Keratinocyte (primary cell): Measurements from ENCODE around the gene TBXAS1. TPM values are rescaled to one million over a fixed set of nuclear protein-coding genes. Genes with fewer than 3 reads are reported as not detected.

Source experiments
- DNase-seq: peaks from one replicate; pipeline ENCODE4 v3.0.0-alpha.2; 2011; ENCODE audit warnings: low read depth, missing footprints, low spot score
- FAIRE-seq: peaks from 2 replicates; lab custom pipeline; 2011; peaks lifted over from hg19 to GRCh38; lab: Jason Lieb, UNC
- H2AFZ ChIP-seq: 2 replicates; pipeline ENCODE4 v1.6.0; 2012; ENCODE audit warnings: low read length, control low read depth, inconsistent platforms; ENCODE audit not compliant: control insufficient read depth
- H3K27ac ChIP-seq: 2 replicates; pipeline ENCODE4 v1.5.1; 2011; ENCODE audit warnings: low read length; ENCODE audit not compliant: control insufficient read depth, insufficient read depth
- H3K27me3 ChIP-seq: 3 replicates; pipeline ENCODE4 v1.6.0; 2011; ENCODE audit warnings: low read length; ENCODE audit not compliant: control insufficient read depth, insufficient read depth; ENCODE audit errors: extremely low read depth
- H3K36me3 ChIP-seq, 2 experiments: 2 replicates in 1 of 2; 3 replicates in 1 of 2; pipeline ENCODE4 v1.5.1; 2011; ENCODE audit warnings: low read length in 2 of 2, mild to moderate bottlenecking in 1 of 2; ENCODE audit not compliant: control insufficient read depth in 2 of 2, insufficient read depth in 2 of 2; ENCODE audit errors: extremely low read depth in 1 of 2
- H3K4me1 ChIP-seq: 3 replicates; pipeline ENCODE4 v1.5.1; 2011; ENCODE audit warnings: low read length; ENCODE audit not compliant: control insufficient read depth, insufficient read depth; ENCODE audit errors: extremely low read depth
- H3K4me2 ChIP-seq: 3 replicates; pipeline ENCODE4 v1.6.0; 2011; ENCODE audit warnings: low read depth, low read length; ENCODE audit not compliant: control insufficient read depth, insufficient read depth; ENCODE audit errors: extremely low read depth
- H3K4me3 ChIP-seq, 3 experiments: fragments of 200-600 bp in 1 of 3; sonication (generic) in 1 of 3; 2 replicates in 2 of 3; 3 replicates in 1 of 3; pipeline ENCODE4 v1.5.1; 2011 to 2016; ENCODE audit warnings: low read length in 3 of 3, mild to moderate bottlenecking in 3 of 3, control low read depth in 2 of 3, inconsistent platforms in 1 of 3, low read depth in 1 of 3, mixed read lengths in 1 of 3, mixed run types in 1 of 3, moderate library complexity in 1 of 3; ENCODE audit not compliant: control insufficient read depth in 2 of 3, insufficient read depth in 2 of 3; ENCODE audit errors: extremely low read depth in 1 of 3
- H3K79me2 ChIP-seq: 2 replicates; pipeline ENCODE4 v1.6.0; 2012; ENCODE audit warnings: low read length; ENCODE audit not compliant: control insufficient read depth, insufficient read depth
- H3K9ac ChIP-seq: 3 replicates; pipeline ENCODE4 v1.6.0; 2011; ENCODE audit warnings: low read length; ENCODE audit not compliant: control insufficient read depth, insufficient read depth; ENCODE audit errors: extremely low read depth
- H3K9me1 ChIP-seq: 3 replicates; pipeline ENCODE4 v1.6.0; 2011; ENCODE audit warnings: low read length; ENCODE audit not compliant: control insufficient read depth, insufficient read depth; ENCODE audit errors: extremely low read depth
- H3K9me3 ChIP-seq: 2 replicates; pipeline ENCODE4 v1.5.1; 2012; ENCODE audit warnings: low read depth, low read length; ENCODE audit not compliant: control insufficient read depth
- H4K20me1 ChIP-seq: 3 replicates; pipeline ENCODE4 v1.6.0; 2011; ENCODE audit warnings: low read length; ENCODE audit not compliant: control insufficient read depth, insufficient read depth; ENCODE audit errors: extremely low read depth
- EZH2 ChIP-seq: IDR thresholded peaks from one replicate; pipeline ENCODE4 v1.6.1; 2012; ENCODE audit warnings: inconsistent platforms, mild to moderate bottlenecking, low read length, moderate library complexity
- dilution Hi-C: fragments of 300-500 bp; cut with MboI; formaldehyde crosslinking; loops from one replicate; pipeline ENCODE4 v1.7.0; 2020; ENCODE audit warnings: low sequenced_read_pairs; ENCODE audit not compliant: extremely low pct_ligation_motif_present
- polyA plus RNA-seq, 5 experiments: library from polyadenylated mRNA; depleted of rRNA in 3 of 5; stranded (reverse) in 3 of 5; stranded (forward) in 1 of 5; unstranded in 1 of 5; fragments of >200 nt; gene quantifications; 1 replicate in 1 of 5; 2 replicates in 3 of 5; 3 replicates in 1 of 5; pipeline versions ENCODE4 v1.2.1 to v1.2.3, GENCODE V29; 2011 to 2012; ENCODE audit warnings: missing spikeins in 2 of 5, low read depth in 1 of 5, low replicate concordance in 1 of 5
- TF ChIP-seq, protein P1 (sequence below), 3 experiments: IDR thresholded peaks in 1 of 3; conservative IDR thresholded peaks in 1 of 3; optimal IDR thresholded peaks in 1 of 3; 2 replicates in 2 of 3; 3 replicates in 1 of 3; pipeline versions ENCODE3 to v1.5.1; 2011; ENCODE audit warnings: low read length in 3 of 3, mild to moderate bottlenecking in 3 of 3, moderate library complexity in 2 of 3, control low read depth in 1 of 3, inconsistent platforms in 1 of 3; ENCODE audit not compliant: insufficient read depth in 2 of 3; ENCODE audit errors: extremely low read depth in 1 of 3

The TBXAS1 gene
- polyA plus RNA-seq, 1 donor (not counting 4 experiments of a cell fraction or from before 2014, with no cell fraction given): 2.9 TPM

DNA sequence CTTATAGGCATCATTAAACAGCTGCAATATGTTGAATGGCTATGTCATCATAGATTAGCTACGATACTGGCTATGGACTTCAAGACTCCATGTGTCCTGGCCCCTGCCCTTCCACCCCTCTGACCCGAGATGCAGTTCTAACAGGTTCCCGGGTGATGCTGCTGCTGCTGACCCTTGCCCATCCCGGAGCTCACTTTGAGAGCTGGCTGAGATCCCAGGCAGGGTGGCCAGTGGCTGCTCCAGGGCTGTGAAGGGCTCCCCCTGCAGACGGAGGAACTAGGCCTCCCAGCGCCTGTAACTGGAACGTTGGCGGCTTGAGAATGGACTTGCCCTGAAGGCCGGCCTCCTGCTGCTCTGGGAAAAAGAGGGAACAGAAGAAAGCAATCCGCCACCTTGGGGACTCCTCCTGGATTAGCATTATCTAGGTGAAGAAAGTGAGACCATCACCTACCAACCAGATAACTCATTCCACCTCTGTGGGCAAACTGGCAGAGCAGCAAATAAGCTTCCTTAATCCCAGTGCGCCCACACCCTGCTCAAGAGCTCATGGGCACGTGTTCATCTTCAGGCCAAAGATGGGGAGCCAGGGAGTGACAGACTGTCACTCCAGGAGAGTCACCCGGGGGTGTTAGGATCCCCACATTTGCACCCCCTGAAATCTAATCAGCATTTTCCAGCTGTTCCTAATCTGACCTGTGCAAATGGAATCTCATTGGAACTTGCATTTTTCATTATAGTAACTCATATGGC lies 176.9 kb downstream of the TBXAS1 start:
- Histone ChIP-seq H3K9me3 (no peaks in the 10 kb centered on the region), H3K79me2 (no peaks in the 10 kb centered on the region), H3K27me3 (no peaks in the 10 kb centered on the region), H3K4me2 (no peak overlapping the region), H2AFZ (no peak overlapping the region), H3K27ac (no peak overlapping the region), H3K36me3 (no peaks in the 10 kb centered on the region), H3K9me1 (no peaks in the 10 kb centered on the region), H3K4me3 (no peak overlapping the region), H3K4me1 (peaks cover 6% of the 10 kb centered on the region), H4K20me1 (no peaks in the 10 kb centered on the region), H3K9ac (no peak overlapping the region)
- DNase-seq (no peak), FAIRE-seq (no peak)
- dilution Hi-C loops: loop anchor here (25.0 kb wide), 1 partner anchor 394 kb away; no protein-coding TSS in a partner anchor
- TF ChIP-seq EZH2: no peak
- TF ChIP-seq, protein P1, sequence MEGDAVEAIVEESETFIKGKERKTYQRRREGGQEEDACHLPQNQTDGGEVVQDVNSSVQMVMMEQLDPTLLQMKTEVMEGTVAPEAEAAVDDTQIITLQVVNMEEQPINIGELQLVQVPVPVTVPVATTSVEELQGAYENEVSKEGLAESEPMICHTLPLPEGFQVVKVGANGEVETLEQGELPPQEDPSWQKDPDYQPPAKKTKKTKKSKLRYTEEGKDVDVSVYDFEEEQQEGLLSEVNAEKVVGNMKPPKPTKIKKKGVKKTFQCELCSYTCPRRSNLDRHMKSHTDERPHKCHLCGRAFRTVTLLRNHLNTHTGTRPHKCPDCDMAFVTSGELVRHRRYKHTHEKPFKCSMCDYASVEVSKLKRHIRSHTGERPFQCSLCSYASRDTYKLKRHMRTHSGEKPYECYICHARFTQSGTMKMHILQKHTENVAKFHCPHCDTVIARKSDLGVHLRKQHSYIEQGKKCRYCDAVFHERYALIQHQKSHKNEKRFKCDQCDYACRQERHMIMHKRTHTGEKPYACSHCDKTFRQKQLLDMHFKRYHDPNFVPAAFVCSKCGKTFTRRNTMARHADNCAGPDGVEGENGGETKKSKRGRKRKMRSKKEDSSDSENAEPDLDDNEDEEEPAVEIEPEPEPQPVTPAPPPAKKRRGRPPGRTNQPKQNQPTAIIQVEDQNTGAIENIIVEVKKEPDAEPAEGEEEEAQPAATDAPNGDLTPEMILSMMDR (optimal IDR thresholded peaks at IDR 0.05 in 1 of 3, IDR thresholded peaks at IDR 0.05 in 1 of 3, conservative IDR thresholded peaks at IDR 0.05 in 1 of 3; ENCODE audit: extremely low read depth in 1 of 3, insufficient read depth in 2 of 3, low read length in 3 of 3): peak in 2 of 3 experiments; percentile 43 to 47

DNA sequence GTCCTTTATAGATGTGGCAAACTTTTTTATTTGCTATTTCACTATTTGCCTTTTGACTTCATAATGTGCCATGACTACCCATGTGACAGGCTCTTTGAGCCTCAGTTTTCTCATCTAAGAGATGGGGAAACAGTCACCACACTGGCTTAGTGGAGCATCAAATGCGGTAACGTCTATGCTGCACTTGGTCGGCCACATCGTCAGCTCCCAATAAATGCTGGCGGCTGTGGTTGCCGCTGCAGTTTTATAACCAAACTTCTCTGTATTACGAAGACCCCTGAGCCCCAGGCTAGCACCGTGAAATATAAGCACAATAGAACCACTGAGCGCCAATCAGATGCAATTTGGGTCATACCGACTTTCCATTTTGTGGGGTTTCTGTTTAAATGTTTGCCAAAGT lies 177.5 kb downstream of the TBXAS1 start:
- no peak for FAIRE-seq
- Histone ChIP-seq H3K4me1 (peaks cover 6% of the 10 kb centered on the region), H3K27me3 (no peaks in the 10 kb centered on the region), H3K9me1 (no peaks in the 10 kb centered on the region), H3K36me3 (no peaks in the 10 kb centered on the region), H4K20me1 (no peaks in the 10 kb centered on the region), H3K79me2 (no peaks in the 10 kb centered on the region), H3K4me2 (no peak overlapping the region), H3K4me3 (no peak overlapping the region), H2AFZ (no peak overlapping the region), H3K9ac (no peak overlapping the region), H3K27ac (no peak overlapping the region), H3K9me3 (no peaks in the 10 kb centered on the region)
- DNase-seq: no peak
- dilution Hi-C loops: loop anchor here (25.0 kb wide), 1 partner anchor 394 kb away; no protein-coding TSS in a partner anchor
- TF ChIP-seq, protein P1 (optimal IDR thresholded peaks at IDR 0.05 in 1 of 3, IDR thresholded peaks at IDR 0.05 in 1 of 3, conservative IDR thresholded peaks at IDR 0.05 in 1 of 3; ENCODE audit: extremely low read depth in 1 of 3, insufficient read depth in 2 of 3, low read length in 3 of 3): no peak
